ENCODE results near the gene CHST6. TPM values are rescaled to one million over a fixed set of nuclear protein-coding genes. Genes with fewer than 3 reads are reported as not detected.
A peak's percentile ranks its signal among the peaks of the same experiment; 100 is the strongest.
"Not testable (repeated sequence)": the region's sequence is repeated elsewhere in the genome, so short reads cannot be mapped to it uniquely, and the experiment has no call there.

CHST6 gene
- total RNA-seq, 6 experiments from 2014 or later: 0.02 TPM; not detected in 5

- DNase-seq: no peak
- TF ChIP-seq CTCF (IDR thresholded peaks at IDR 0.05) (no peak), POLR2A (IDR thresholded peaks at IDR 0.05) (no peak)
Observed at GRCh38 chr16:75506574-75506973, 11.3 kb upstream of the CHST6 start.

GRCh38 chr16:75506107-75506506, 10.9 kb upstream of the CHST6 start:
- WGBS (ENCODE audit: insufficient coverage, low coverage, low lambda C conversion rate, missing lambda C conversion rate): 49% methylated on average over 2 of the region's 3 CpGs
- no peak for TF ChIP-seq CTCF (IDR thresholded peaks at IDR 0.05)
- TF ChIP-seq POLR2A (IDR thresholded peaks at IDR 0.05): no peak
- H3K36me3 ChIP-seq: no peaks in the 10 kb centered on the region
- intact Hi-C loops (cut with DNase I): no loop called here
- no peaks in the 10 kb centered on the region for H3K27me3 ChIP-seq
- H3K27ac ChIP-seq: no peak overlapping the region
- DNase-seq (no peak), ATAC-seq (no peak)
- no peaks in the 10 kb centered on the region for H3K9me3 ChIP-seq
- no peak overlapping the region for H3K4me3 ChIP-seq
- H3K4me1 ChIP-seq: no peaks in the 10 kb centered on the region

More at GRCh38 chr16:75506574-75506973, 11.3 kb upstream of the CHST6 start:
- peak; percentile 79 to 91 (median 90) for ATAC-seq
- intact Hi-C loops (cut with DNase I): no loop called here
- Histone ChIP-seq H3K36me3 (no peaks in the 10 kb centered on the region), H3K4me3 (no peak overlapping the region), H3K27me3 (no peaks in the 10 kb centered on the region), H3K4me1 (no peaks in the 10 kb centered on the region), H3K9me3 (no peaks in the 10 kb centered on the region), H3K27ac (no peak overlapping the region)
- 19% methylated on average over 7 of the region's 7 CpGs for WGBS (ENCODE audit: insufficient coverage, low coverage, low lambda C conversion rate, missing lambda C conversion rate)

DNA sequence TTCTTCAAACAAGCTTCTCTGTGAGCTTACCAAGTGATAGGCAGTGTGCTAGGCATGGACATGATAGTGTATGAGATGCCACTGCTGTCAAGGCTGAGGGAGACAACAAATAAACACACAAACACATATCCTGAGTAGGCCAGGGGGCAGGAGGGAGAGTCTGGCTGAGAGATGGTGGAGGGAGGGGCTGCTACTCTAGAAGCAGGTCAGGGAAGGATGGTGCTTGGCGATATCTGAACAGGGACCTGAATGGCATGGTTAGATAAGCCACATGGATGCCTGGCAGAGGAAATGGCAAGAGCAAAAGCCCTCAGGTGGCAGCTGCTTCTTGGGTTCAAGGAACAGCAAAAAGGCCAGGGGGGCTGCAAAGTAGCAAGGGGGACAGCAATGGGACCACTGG, 8.6 kb upstream of the CHST6 start:
- Histone ChIP-seq H3K27me3 (no peaks in the 10 kb centered on the region), H3K4me1 (no peaks in the 10 kb centered on the region), H3K9me3 (no peaks in the 10 kb centered on the region), H3K4me3 (no peak overlapping the region), H3K27ac (no peak overlapping the region), H3K36me3 (no peaks in the 10 kb centered on the region)
- ATAC-seq (no peak), DNase-seq (no peak)
- TF ChIP-seq POLR2A (IDR thresholded peaks at IDR 0.05) (no peak), CTCF (IDR thresholded peaks at IDR 0.05) (no peak)
- 88% methylated on average over 1 of the region's 1 CpG for WGBS (ENCODE audit: insufficient coverage, low coverage, low lambda C conversion rate, missing lambda C conversion rate)
- intact Hi-C loops (cut with DNase I): no loop called here

DNA sequence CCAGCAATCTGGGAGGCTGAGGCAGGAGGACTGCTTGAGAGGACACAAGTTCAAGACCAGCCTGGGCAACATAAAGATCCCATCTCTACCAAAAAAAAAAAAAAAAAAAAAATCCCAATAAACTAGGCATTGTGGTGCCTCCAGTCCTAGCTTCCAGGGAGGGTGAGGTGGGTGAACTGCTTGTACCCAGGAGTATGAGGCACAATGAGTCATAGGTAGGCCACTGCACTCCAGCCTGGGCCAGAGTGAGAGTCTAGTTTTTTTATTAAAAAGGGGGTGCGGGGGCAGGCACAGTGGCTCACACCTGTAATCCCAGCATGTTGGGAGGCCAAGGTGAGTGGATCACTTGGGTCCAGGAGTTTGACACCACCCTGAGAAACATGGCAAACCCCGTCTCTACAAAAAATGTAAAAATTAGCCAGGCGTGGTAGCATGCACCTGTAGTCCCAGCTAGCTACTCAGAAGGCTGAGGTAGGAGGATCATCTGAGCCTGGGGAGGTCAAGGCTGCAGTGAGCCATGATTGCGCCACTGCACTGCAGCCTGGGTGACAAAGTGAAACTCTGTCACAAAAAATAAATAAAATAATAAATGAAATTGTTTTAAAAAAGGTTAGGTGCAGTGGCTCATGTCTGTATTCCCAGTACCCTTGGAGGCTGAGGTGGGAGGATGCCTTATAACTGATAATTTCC, 7.8 kb upstream of the CHST6 start:
- no peaks in the 10 kb centered on the region for H3K9me3 ChIP-seq
- TF ChIP-seq CTCF (IDR thresholded peaks at IDR 0.05): no peak
- TF ChIP-seq POLR2A (IDR thresholded peaks at IDR 0.05): no peak
- no peak overlapping the region for H3K27ac ChIP-seq
- ATAC-seq: no peak
- H3K4me1 ChIP-seq: no peaks in the 10 kb centered on the region
- DNase-seq: no peak
- no peaks in the 10 kb centered on the region for H3K36me3 ChIP-seq
- 93% methylated on average over 2 of the region's 4 CpGs for WGBS (ENCODE audit: insufficient coverage, low coverage, low lambda C conversion rate, missing lambda C conversion rate)
- intact Hi-C loops (cut with DNase I): no loop called here
- no peaks in the 10 kb centered on the region for H3K27me3 ChIP-seq
- no peak overlapping the region for H3K4me3 ChIP-seq

DNA sequence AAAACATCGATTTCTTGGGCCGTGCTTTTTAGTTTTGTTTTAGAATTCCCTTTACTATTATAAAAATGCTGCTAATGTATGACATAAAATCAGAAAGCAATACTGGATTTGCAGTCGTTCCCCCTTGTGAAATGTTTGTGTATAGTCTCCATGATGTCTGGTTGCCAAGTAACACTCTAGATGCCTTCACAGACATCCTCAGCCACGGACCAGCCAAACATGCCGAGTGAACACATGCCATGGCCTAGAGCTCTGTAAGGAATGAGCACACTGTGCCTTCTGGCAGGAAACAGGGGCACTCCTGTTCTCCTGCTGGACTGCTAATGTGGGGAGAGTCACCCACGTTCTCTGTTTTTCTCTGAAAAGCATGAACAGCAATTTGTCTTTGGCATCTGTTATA, 6.6 kb upstream of the CHST6 start:
- DNase-seq; H3K36me3 ChIP-seq; ATAC-seq; intact Hi-C loops (cut with DNase I); H3K4me1 ChIP-seq; H3K9me3 ChIP-seq; H3K4me3 ChIP-seq; H3K27me3 ChIP-seq; H3K27ac ChIP-seq: not testable (repeated sequence)
- 53% methylated on average over 6 of the region's 6 CpGs for WGBS (ENCODE audit: insufficient coverage, low coverage, low lambda C conversion rate, missing lambda C conversion rate)

All from right lobe of liver (tissue), 6 donors.